Fibroblast of pulmonary artery (primary cell): Measurements from ENCODE around the gene SGSM1.
A peak's percentile ranks its signal among the peaks of the same experiment; 100 is the strongest.

Experiments
- DNase-seq: peaks from one replicate; pipeline ENCODE4 v3.0.0-alpha.2; 2010; ENCODE audit warnings: low read depth
- H3K4me3 ChIP-seq: replicated peaks from 2 replicates; pipeline ENCODE4 v1.5.1; 2011; ENCODE audit warnings: low read depth, mild to moderate bottlenecking, control low read depth, low read length, moderate library complexity
- CTCF ChIP-seq: IDR thresholded peaks from 2 replicates; pipeline ENCODE4 v1.5.1; 2011; ENCODE audit warnings: mild to moderate bottlenecking, control low read depth, low read length, inconsistent platforms; ENCODE audit errors: missing control alignments

Gene SGSM1

GRCh38 chr22:24968066-24968561, 162.1 kb downstream of the SGSM1 start:
- no peak for TF ChIP-seq CTCF
- H3K4me3 ChIP-seq, result no peak overlapping the region
- DNase-seq, result no peak

- TF ChIP-seq CTCF, result no peak
These were observed 163.7 kb downstream of the SGSM1 start for GRCh38 chr22:24969560-24970301.

GRCh38 chr22:24972369-24972768, 166.4 kb downstream of the SGSM1 start:
- no peak for DNase-seq
- H3K4me3 ChIP-seq, result no peak overlapping the region

More at GRCh38 chr22:24969560-24970301, 163.7 kb downstream of the SGSM1 start:
- H3K4me3 ChIP-seq, result no peak overlapping the region
- DNase-seq, result peak; percentile 41

GRCh38 chr22:24973872-24974271, 167.9 kb downstream of the SGSM1 start:
- H3K4me3 ChIP-seq, result no peak overlapping the region
- TF ChIP-seq CTCF, result no peak
- DNase-seq, result no peak

More at GRCh38 chr22:24972369-24972768, 166.4 kb downstream of the SGSM1 start:
- TF ChIP-seq CTCF, result no peak

GRCh38 chr22:24975125-24975640, 169.2 kb downstream of the SGSM1 start:
- TF ChIP-seq CTCF, result no peak
- no peak overlapping the region for H3K4me3 ChIP-seq
- DNase-seq, result no peak

- DNase-seq, result peak; percentile 65
- no peak overlapping the region for H3K4me3 ChIP-seq
- TF ChIP-seq CTCF, result no peak
These were observed 169.9 kb downstream of the SGSM1 start for GRCh38 chr22:24975813-24976341.
